Omental fat pad (tissue), 4 donors: ENCODE data around the gene CLPSL1. TPM values are rescaled to one million over a fixed set of nuclear protein-coding genes. Genes with fewer than 3 reads are reported as not detected.

Source experiments
- ATAC-seq: fragments of 150-250 bp; one replicate; pipeline ENCODE4 v1.9.1; 2016; ENCODE audit warnings: mild to moderate bottlenecking, moderate library complexity; ENCODE audit not compliant: low FRiP score
- DNase-seq: peaks from one replicate; pipeline ENCODE4 v3.0.0-alpha.2; 2019; ENCODE audit warnings: low spot score
- total RNA-seq, 4 donors: library from RNA; depleted of rRNA; stranded (reverse); fragments of >200 nt; gene quantifications; one replicate each; pipeline ENCODE4 v1.1.0, GENCODE V29; 2016
- TF ChIP-seq, protein P1 (sequence below), 3 donors: fragments of 450-650 bp; IDR thresholded peaks; one replicate each; pipeline ENCODE4 v1.5.1; 2016 to 2017; ENCODE audit warnings: antibody characterized with exemption in 3 of 3, mild to moderate bottlenecking in 3 of 3, moderate library complexity in 2 of 3

CLPSL1 gene
- total RNA-seq, 4 donors from 2014 or later, result not detected

DNA sequence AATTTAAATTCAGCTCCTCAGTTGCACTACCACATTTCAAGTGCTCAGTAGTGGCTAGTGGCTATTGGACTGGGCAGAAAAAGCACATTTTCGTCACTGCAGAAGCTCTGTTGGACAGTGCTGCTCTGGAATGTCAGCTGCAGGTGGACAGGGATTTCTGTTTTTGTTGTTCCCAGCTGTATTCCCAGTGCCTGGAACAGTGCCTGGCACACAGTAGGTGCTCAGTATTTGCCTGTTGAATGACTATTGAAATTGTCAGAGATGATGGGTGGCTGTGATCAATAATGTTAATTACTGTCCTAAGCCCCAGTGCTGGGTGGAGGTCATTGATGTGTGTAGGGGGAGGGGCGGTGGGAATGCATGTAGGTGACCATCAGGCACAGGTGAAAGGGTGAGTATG lies 5.5 kb downstream of the CLPSL1 start:
- no peak for ATAC-seq

DNA sequence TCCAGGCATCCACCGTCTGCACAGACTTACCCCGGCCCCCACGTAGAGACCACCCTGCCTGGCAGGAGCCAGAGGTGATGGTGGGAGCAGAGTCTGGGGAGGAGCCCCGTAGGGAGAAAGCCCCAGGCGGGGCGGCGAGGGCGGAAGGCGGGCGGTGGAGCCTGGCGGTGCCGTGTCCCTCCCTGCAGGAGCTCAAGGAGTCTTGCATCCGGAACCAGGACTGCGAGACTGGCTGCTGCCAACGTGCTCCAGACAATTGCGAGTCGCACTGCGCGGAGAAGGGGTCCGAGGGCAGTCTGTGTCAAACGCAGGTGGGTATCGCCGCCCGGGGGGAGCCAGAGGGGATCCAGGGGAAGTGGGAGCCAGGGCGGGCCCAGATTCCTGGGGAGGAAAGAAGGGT lies 6.0 kb downstream of the CLPSL1 start:
- TF ChIP-seq, protein P1, sequence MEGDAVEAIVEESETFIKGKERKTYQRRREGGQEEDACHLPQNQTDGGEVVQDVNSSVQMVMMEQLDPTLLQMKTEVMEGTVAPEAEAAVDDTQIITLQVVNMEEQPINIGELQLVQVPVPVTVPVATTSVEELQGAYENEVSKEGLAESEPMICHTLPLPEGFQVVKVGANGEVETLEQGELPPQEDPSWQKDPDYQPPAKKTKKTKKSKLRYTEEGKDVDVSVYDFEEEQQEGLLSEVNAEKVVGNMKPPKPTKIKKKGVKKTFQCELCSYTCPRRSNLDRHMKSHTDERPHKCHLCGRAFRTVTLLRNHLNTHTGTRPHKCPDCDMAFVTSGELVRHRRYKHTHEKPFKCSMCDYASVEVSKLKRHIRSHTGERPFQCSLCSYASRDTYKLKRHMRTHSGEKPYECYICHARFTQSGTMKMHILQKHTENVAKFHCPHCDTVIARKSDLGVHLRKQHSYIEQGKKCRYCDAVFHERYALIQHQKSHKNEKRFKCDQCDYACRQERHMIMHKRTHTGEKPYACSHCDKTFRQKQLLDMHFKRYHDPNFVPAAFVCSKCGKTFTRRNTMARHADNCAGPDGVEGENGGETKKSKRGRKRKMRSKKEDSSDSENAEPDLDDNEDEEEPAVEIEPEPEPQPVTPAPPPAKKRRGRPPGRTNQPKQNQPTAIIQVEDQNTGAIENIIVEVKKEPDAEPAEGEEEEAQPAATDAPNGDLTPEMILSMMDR (IDR thresholded peaks at IDR 0.05), result no peak
- DNase-seq (no peak), ATAC-seq (peak; percentile 37)

More for the DNA sequence above, 5.5 kb downstream of the CLPSL1 start:
- no peak for DNase-seq
- TF ChIP-seq, protein P1 (IDR thresholded peaks at IDR 0.05), result no peak

DNA sequence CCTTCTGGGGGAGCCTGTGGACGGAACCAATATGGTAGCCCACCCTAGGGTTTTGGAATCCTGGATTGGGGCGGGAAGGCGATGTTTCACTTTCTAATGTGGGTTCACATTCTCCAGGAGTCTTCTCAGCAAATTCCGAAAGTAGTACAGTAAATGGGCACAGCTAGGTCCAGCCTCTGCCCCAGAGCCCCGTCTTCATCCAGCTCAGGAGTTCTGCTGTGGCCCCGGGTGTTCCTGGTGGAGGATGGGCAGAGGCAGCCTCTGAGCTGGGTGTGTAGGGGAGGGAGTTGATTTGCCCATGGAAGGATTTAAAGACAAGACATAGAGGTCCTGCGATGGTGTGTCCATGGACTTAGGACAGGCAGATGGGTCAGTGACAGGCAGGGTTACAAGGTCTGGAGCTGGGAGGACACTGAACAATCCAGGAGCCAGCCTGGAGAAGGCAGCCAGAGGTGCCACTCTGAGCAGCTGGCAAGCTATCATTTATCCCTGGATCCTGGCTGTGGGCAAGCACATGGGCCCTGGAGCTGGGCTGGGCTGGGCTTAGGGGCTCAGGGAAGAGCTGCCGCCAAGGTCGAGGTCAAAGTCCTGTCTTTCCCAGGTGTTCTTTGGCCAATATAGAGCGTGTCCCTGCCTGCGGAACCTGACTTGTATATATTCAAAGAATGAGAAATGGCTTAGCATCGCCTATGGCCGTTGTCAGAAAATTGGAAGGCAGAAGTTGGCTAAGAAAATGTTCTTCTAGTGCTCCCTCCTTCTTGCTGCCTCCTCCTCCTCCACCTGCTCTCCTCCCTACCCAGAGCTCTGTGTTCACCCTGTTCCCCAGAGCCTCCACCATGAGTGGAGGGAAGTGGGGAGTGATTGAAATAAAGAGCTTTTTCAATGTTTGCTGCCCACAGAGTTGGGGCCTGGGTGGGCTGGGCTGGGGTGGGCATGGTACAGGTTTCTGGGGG lies 6.7 kb downstream of the CLPSL1 start:
- TF ChIP-seq, protein P1 (IDR thresholded peaks at IDR 0.05), result no peak
- DNase-seq (no peak), ATAC-seq (peak; percentile 55)

DNA sequence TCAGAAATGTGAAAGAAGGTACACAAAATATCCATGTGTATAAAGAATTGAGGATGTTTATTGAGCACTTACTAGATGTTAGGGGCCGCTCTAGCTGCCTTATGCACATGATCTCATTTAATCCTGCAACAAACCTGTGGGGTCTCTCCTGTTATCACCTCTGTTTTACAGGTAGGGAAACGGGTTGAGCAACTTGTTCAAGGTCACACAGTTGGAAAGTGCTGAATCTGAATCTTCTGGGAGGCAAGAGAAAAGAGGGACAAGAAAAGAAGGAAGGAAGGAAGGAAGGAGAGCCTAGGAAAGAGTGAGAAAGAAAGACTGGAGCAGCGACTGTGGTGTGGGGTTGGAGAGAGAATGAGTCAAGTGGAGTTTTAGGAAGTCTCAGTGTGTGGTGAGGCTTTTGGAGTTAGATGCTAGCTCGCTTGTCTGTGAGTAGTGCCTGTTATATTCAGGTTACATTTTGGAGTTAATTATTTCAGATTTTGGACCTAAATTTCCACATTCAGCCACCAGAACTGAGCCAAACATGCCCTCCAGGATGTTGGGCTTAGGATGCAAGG lies 7.7 kb downstream of the CLPSL1 start:
- no peak for DNase-seq
- TF ChIP-seq, protein P1 (IDR thresholded peaks at IDR 0.05), result no peak
- ATAC-seq, result no peak

DNA sequence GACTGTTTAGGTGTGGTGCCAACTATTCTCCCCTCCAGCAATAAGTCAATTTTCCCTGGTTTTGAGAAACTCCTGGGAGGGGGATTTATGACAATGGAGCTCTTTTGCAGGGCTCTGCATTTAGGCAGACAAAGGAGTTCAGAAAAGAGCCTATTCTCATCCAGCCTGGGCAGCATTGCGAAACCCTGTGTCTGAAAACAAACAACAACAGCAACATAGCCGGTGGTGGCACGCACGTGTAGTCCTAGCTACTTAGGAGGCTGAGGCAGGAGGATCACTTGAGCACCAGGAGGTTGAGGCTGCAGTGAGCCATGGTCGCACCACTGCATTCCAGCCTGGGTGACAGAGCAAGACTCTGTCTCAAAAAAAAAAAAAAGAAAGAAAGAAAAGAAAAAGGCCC lies 9.9 kb downstream of the CLPSL1 start:
- DNase-seq (no peak), ATAC-seq (no peak)
- TF ChIP-seq, protein P1 (IDR thresholded peaks at IDR 0.05), result no peak

DNA sequence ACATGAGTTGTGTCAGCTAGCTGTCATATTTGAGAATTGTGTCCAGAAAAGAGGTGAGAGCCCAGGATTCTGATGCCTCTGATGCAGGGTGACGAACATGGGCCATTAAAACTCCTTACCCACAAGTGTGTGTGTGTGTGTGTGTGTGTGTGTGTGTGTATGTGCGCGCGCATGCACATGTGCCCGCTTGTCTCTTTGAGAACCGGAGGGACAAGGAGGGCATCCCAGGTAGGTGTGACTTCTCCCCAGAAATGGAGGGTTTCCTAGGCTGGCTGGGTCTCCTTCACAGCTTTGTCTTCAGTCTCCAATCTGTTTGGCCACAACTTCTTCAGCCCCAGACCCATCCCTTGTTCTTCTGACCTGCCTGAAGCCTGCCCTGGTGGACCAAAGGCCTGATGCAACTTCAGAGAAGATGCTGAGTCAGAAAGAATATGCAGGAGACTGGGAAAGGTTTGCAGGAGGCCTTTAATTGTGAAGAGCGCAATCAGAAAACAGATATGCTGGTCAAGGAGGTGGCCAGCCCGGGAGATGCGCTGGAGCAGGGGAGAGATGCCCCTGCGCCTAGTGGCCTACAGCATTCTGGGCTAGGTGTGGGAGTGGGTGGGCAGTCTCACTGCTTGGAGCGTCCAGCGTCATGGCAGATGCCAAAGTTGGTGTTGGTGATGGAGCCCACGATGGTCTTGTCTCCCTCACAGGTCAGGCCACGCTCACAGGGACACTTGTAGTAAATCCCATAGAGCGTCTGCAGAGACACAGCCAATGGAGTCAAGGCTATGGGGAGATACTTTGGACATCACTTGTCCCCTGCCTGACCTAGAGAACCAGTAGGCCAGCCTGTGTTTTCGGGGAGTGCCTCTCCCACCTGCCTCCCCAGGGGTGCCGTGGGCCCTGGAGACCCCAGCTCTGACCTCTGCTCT lies 14.0 kb downstream of the CLPSL1 start:
- DNase-seq, result no peak
- TF ChIP-seq, protein P1 (IDR thresholded peaks at IDR 0.05), result no peak
- no peak for ATAC-seq
